MCF 10A (cell line): Measurements from ENCODE around the gene BRF1. TPM values are rescaled to one million over a fixed set of nuclear protein-coding genes. Genes with fewer than 3 reads are reported as not detected.
A peak's percentile ranks its signal among the peaks of the same experiment; 100 is the strongest.

Source experiments
- BruUV-seq: library from RNA; stranded (reverse); fragments of 400-500 nt; replicated peaks from 2 replicates; lab custom pipeline; 2021; lab: Mats Ljungman, UMichigan
- CTCF ChIA-PET: fragments of 300-600 bp; sonication (Branson Sonifier 250); formaldehyde crosslinking; extraction: SDS; loops from one replicate; lab custom pipeline; 2021; ENCODE audit warnings: antibody characterized with exemption, inconsistent platforms; lab: Yijun Ruan, JAX
- POLR2A ChIA-PET: fragments of 300-600, 350-650 bp; sonication (Branson Sonifier 250); formaldehyde crosslinking; extraction: SDS; loops from one replicate; lab custom pipeline; 2020; ENCODE audit warnings: antibody characterized with exemption, inconsistent platforms; lab: Yijun Ruan, JAX
- DNase-seq: peaks from one replicate; pipeline ENCODE4 v3.0.0-alpha.2; 2018; ENCODE audit not compliant: unreplicated experiment
- H3K27ac Mint-ChIP-seq: one replicate; pipeline ENCODE4 v1.8.0; 2022; ENCODE audit warnings: mild to moderate bottlenecking, low read depth, mixed read lengths; ENCODE audit not compliant: unreplicated experiment
- H3K27me3 Mint-ChIP-seq: one replicate; pipeline ENCODE4 v1.8.0; 2022; ENCODE audit warnings: mixed read lengths; ENCODE audit not compliant: insufficient read depth, unreplicated experiment
- H3K36me3 Mint-ChIP-seq: one replicate; pipeline ENCODE4 v1.8.0; 2022; ENCODE audit warnings: mild to moderate bottlenecking, moderate library complexity, mixed read lengths; ENCODE audit not compliant: insufficient read depth, unreplicated experiment
- H3K4me1 Mint-ChIP-seq: one replicate; pipeline ENCODE4 v1.8.0; 2022; ENCODE audit warnings: mixed read lengths; ENCODE audit not compliant: insufficient read depth, unreplicated experiment
- H3K4me3 Mint-ChIP-seq: one replicate; pipeline ENCODE4 v1.8.0; 2022; ENCODE audit warnings: mild to moderate bottlenecking, moderate library complexity, mixed read lengths; ENCODE audit not compliant: unreplicated experiment
- H3K9me3 Mint-ChIP-seq: one replicate; pipeline ENCODE4 v1.8.0; 2022; ENCODE audit warnings: mixed read lengths; ENCODE audit not compliant: unreplicated experiment
- intact Hi-C: fragments of 100-400 bp; cut with micrococcal nuclease; formaldehyde crosslinking; loops from 2 replicates; pipeline ENCODE4 v1.14.1; 2022
- total RNA-seq: library from RNA; stranded (reverse); gene quantifications from 2 replicates; pipeline ENCODE4 v1.2.3, GENCODE V29; 2022
- TF ChIP-seq, protein P1 (sequence below): fragments of 200-600 bp; IDR thresholded peaks from one replicate; pipeline ENCODE4 v1.8.0; 2022; ENCODE audit warnings: antibody characterized with exemption, mild to moderate bottlenecking; ENCODE audit not compliant: unreplicated experiment

The BRF1 gene
- total RNA-seq, 1 experiment from 2014 or later, result 30.7 TPM

DNA sequence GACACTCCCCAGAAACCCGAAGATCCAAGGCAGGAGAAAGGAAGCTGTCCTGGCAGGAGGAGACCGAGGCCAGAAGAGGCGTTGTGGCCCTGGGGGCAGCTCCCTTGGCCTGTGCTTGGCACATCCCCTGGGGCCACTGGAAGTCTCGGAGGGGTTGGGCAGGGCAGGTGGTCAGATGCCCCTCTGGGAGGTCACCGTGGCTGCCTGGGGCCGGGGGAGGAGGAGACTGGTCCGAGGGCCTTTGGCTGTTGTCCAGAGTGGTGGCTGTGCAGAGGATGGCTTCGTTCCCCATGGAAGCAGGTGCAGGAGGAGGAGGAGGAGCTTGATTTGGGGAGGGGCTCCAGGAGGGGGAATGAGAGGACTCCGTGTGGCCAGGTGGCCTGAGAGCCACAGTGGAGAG is 116.3 kb downstream of the BRF1 start:
- Mint-ChIP-seq H3K4me1 (no peaks in the 10 kb centered on the region), H3K4me3 (no peak overlapping the region), H3K27me3 (peaks cover 32% of the 10 kb centered on the region), H3K27ac (no peak overlapping the region), H3K9me3 (no peaks in the 10 kb centered on the region), H3K36me3 (no peaks in the 10 kb centered on the region)
- intact Hi-C loops, result loop anchor here (5.0 kb wide), 1 partner anchor 92 kb away; no protein-coding TSS in a partner anchor
- CTCF ChIA-PET, result no interaction called here
- no peak for DNase-seq
- TF ChIP-seq, protein P1, sequence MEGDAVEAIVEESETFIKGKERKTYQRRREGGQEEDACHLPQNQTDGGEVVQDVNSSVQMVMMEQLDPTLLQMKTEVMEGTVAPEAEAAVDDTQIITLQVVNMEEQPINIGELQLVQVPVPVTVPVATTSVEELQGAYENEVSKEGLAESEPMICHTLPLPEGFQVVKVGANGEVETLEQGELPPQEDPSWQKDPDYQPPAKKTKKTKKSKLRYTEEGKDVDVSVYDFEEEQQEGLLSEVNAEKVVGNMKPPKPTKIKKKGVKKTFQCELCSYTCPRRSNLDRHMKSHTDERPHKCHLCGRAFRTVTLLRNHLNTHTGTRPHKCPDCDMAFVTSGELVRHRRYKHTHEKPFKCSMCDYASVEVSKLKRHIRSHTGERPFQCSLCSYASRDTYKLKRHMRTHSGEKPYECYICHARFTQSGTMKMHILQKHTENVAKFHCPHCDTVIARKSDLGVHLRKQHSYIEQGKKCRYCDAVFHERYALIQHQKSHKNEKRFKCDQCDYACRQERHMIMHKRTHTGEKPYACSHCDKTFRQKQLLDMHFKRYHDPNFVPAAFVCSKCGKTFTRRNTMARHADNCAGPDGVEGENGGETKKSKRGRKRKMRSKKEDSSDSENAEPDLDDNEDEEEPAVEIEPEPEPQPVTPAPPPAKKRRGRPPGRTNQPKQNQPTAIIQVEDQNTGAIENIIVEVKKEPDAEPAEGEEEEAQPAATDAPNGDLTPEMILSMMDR, result no peak
- POLR2A ChIA-PET, result no interaction called here
- no TSS peak for BruUV-seq

DNA sequence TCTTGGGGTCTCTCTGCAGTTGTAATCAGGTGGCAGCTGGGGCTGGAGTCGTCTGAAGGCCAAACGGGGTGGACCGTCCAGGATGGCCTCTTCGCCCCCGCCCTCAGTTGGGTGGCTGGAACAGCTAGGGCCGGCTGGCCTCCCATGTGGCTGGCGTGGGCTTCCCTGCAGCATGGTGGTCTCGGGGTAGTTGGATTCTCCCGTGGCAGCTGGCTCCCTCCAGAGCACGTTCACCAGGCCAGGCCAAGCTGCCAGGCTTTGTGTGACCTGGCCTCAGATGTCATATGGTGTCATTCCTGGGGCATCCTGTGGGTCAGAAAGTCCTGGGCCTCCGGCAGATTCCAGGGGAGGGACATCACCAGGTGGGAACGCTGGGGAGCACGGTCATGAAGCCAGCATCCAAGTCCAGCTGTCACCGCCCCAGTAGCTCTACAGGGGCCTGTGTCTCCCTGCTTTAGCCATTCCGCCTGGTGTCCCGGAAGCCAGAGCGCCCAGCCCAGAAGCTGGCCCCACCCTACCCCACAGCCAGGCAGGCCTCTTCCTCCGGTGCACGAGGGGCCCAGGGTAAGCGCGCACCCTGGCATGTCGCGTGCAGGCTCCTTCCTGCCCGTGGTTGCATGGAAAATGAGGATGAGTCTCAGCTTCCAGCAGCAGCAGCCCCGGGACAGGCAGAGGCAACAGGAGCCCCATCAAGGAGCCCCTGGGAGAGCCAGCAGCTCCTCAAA is 118.3 kb downstream of the BRF1 start:
- TF ChIP-seq, protein P1, result no peak
- H3K27ac Mint-ChIP-seq, result no peak overlapping the region
- H3K4me3 Mint-ChIP-seq, result peak overlapping the region; percentile 36
- no TSS peak for BruUV-seq
- ChIA-PET POLR2A (interaction anchor here (0.6 to 2.1 kb wide), 2 partner anchors 14 to 291 kb away, joined by 3 to 13 read pairs; partner anchors contain the start of gene JAG2), CTCF (interaction anchor here (0.7 to 1.7 kb wide), 3 partner anchors 13 to 195 kb away, joined by 3 to 6 read pairs (median 4); no protein-coding TSS in a partner anchor)
- DNase-seq, result no peak
- intact Hi-C loops, result loop anchor here (5.0 kb wide), 1 partner anchor 90 kb away; no protein-coding TSS in a partner anchor
- H3K36me3 Mint-ChIP-seq, result no peaks in the 10 kb centered on the region
- no peaks in the 10 kb centered on the region for H3K9me3 Mint-ChIP-seq
- peaks cover 22% of the 10 kb centered on the region for H3K27me3 Mint-ChIP-seq
- H3K4me1 Mint-ChIP-seq, result no peaks in the 10 kb centered on the region

DNA sequence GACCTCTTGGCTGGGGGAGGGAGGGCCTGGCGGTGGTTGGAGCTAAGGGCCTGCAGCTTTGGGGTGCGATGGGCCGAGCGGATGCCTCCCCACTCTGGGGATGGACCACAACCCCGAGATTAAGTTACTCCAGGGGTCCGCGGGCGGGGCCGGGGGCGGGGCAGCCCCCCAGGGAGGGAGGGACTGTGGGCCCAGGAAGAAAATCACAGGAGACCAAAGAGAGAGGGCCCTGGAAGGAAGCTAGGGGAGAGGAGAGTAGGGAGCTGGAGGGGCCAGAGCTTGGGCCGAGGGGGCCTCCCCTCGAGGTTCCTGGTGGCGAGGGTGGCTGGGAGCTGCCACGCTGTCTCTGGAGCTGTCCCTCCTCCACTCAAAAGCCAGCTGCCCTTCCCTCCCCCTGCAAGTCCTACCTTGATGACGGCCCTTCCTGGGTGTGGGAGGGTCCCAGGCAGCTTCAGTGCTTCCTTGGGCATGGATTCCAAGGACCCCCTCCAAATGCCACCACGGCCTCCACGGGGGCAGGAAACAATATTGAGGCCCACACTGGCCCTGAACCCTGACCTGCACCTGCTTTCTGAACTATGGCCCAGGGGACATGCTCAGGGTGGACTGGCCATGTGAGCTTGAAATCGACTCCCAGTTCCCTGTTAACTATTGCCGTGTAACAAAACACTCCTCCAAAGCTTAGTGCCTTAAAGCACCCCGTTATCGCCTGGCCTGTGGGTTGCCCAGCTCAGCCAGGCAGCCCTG is 119.1 kb downstream of the BRF1 start:
- Mint-ChIP-seq H3K9me3 (no peaks in the 10 kb centered on the region), H3K36me3 (no peaks in the 10 kb centered on the region), H3K27me3 (peaks cover 22% of the 10 kb centered on the region), H3K4me1 (no peaks in the 10 kb centered on the region), H3K27ac (no peak overlapping the region), H3K4me3 (peak overlapping the region; percentile 36)
- TF ChIP-seq, protein P1, result no peak
- DNase-seq, result no peak
- CTCF ChIA-PET, result interaction anchor here (0.7 to 1.7 kb wide), 4 partner anchors 12 to 1313 kb away, joined by 3 to 6 read pairs (median 4); no protein-coding TSS in a partner anchor
- intact Hi-C loops, result loop anchor here (5.0 kb wide), 1 partner anchor 89 kb away; no protein-coding TSS in a partner anchor
- POLR2A ChIA-PET, result interaction anchor here (2.1 kb wide), 1 partner anchor 13 kb away, joined by 13 read pairs; the partner anchor contains the start of gene JAG2
- no TSS peak for BruUV-seq
